Measurements from ENCODE around the gene ACAA1. TPM values are rescaled to one million over a fixed set of nuclear protein-coding genes. Genes with fewer than 3 reads are reported as not detected.

The ACAA1 gene
- total and polyA plus RNA-seq, 2 experiments from 2014 or later = 141 to 250 TPM

- Histone ChIP-seq H2AFZ (no peak overlapping the region), H3K9me3 (ENCODE audit: low read depth) (no peaks in the 10 kb centered on the region), H3K79me2 (no peaks in the 10 kb centered on the region), H3K36me3 (replicated peaks; ENCODE audit: insufficient read depth, low read depth) (no peaks in the 10 kb centered on the region), H3K4me1 (ENCODE audit: insufficient read depth) (no peaks in the 10 kb centered on the region), H3K9me2 (replicated peaks; ENCODE audit: insufficient read depth) (no peaks in the 10 kb centered on the region), H4K20me1 (ENCODE audit: insufficient read depth, poor library complexity, severe bottlenecking) (no peaks in the 10 kb centered on the region), H3K4me3 (no peak overlapping the region), H3K27ac (no peak overlapping the region), H3K4me2 (no peak overlapping the region), H3K27me3 (no peaks in the 10 kb centered on the region)
- DNase-seq (ENCODE audit: low spot score) = no peak
- whole genome bisulfite sequencing (ENCODE audit: low lambda C conversion rate, missing lambda C conversion rate) = 97% methylated on average over 4 of the region's 4 CpGs
- TF ChIP-seq EZH2 (IDR thresholded peaks at IDR 0.05; ENCODE audit: borderline replicate concordance) (no peak), EZH2phosphoT487 (IDR thresholded peaks at IDR 0.05; ENCODE audit: low read depth, severe bottlenecking, unreplicated experiment) (no peak), CTCF (IDR thresholded peaks at IDR 0.05; ENCODE audit: poor library complexity) (no peak)
These were observed 25.7 kb downstream of the ACAA1 start for GRCh38 chr3:38111201-38111600.

DNA sequence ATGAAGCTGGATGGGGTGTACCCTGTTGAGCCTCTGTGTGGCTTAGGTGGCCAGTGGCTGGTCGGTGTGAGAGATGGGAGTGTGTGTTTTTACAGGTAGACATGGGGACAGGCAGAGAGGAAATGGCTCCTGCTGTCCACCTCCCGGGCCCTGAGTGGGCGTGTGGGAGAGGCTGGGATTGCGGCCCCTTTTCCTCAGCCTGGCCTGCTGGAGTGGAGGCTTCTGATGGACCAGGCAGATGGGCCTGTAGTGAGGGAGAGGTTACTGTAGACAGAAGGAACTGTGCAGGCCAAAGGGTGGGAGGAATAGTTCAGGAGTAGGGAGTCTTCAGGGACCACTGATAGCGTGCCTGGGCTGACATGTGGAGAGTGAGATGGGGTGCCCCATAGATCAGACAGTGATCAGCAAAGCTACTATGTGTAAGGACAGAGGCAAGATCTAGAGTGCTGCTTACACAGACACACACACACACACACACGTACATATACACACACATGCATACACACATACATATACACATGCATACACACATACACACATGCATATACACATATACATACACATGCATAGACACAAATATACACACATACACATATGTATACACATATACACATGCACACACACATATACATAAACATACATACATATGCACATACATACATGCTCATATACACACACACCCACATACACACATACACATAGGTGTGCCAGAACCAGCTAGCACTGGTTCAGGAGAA, 26.4 kb downstream of the ACAA1 start:
- Histone ChIP-seq H4K20me1 (ENCODE audit: insufficient read depth, poor library complexity, severe bottlenecking) (no peaks in the 10 kb centered on the region), H3K9me2 (replicated peaks; ENCODE audit: insufficient read depth) (no peaks in the 10 kb centered on the region), H3K4me1 (ENCODE audit: insufficient read depth) (no peaks in the 10 kb centered on the region), H3K4me2 (no peak overlapping the region), H2AFZ (no peak overlapping the region), H3K27ac (no peak overlapping the region), H3K79me2 (no peaks in the 10 kb centered on the region), H3K4me3 (no peak overlapping the region), H3K36me3 (replicated peaks; ENCODE audit: insufficient read depth, low read depth) (no peaks in the 10 kb centered on the region), H3K27me3 (no peaks in the 10 kb centered on the region), H3K9me3 (ENCODE audit: low read depth) (no peaks in the 10 kb centered on the region)
- no peak for TF ChIP-seq EZH2 (IDR thresholded peaks at IDR 0.05; ENCODE audit: borderline replicate concordance)
- no peak for TF ChIP-seq EZH2phosphoT487 (IDR thresholded peaks at IDR 0.05; ENCODE audit: low read depth, severe bottlenecking, unreplicated experiment)
- TF ChIP-seq CTCF (IDR thresholded peaks at IDR 0.05; ENCODE audit: poor library complexity) = no peak
- no peak for DNase-seq (ENCODE audit: low spot score)
- 91% methylated on average over 6 of the region's 6 CpGs for WGBS (ENCODE audit: low lambda C conversion rate, missing lambda C conversion rate)

- Histone ChIP-seq H3K79me2 (no peaks in the 10 kb centered on the region), H3K9me2 (replicated peaks; ENCODE audit: insufficient read depth) (no peaks in the 10 kb centered on the region), H4K20me1 (ENCODE audit: insufficient read depth, poor library complexity, severe bottlenecking) (no peaks in the 10 kb centered on the region), H2AFZ (no peak overlapping the region), H3K4me1 (ENCODE audit: insufficient read depth) (no peaks in the 10 kb centered on the region), H3K27me3 (no peaks in the 10 kb centered on the region), H3K36me3 (replicated peaks; ENCODE audit: insufficient read depth, low read depth) (no peaks in the 10 kb centered on the region), H3K4me3 (no peak overlapping the region), H3K27ac (no peak overlapping the region), H3K9me3 (ENCODE audit: low read depth) (no peaks in the 10 kb centered on the region), H3K4me2 (no peak overlapping the region)
- TF ChIP-seq CTCF (IDR thresholded peaks at IDR 0.05; ENCODE audit: poor library complexity) (no peak), EZH2 (IDR thresholded peaks at IDR 0.05; ENCODE audit: borderline replicate concordance) (no peak)
- WGBS (ENCODE audit: low lambda C conversion rate, missing lambda C conversion rate) = 96% methylated on average over 17 of the region's 17 CpGs
- DNase-seq (ENCODE audit: low spot score) = no peak
These were observed 27.2 kb downstream of the ACAA1 start for GRCh38 chr3:38109580-38110313.
